Tibial nerve (tissue), 4 donors: Measurements from ENCODE around the gene DNMT3B. TPM values are rescaled to one million over a fixed set of nuclear protein-coding genes. Genes with fewer than 3 reads are reported as not detected.

Experiments used
- DNase-seq, 2 donors: peaks; one replicate each; pipeline ENCODE4 v3.0.0-alpha.2; 2019; ENCODE audit warnings: low spot score in 2 of 2
- H3K27ac ChIP-seq, 4 donors: fragments of 200-600 bp; sonication (generic) in 3 of 4; one replicate each; pipeline ENCODE4 v1.5.1; 2017 to 2019; ENCODE audit warnings: mild to moderate bottlenecking in 1 of 4
- H3K27me3 ChIP-seq, 2 donors: fragments of 200-600 bp; sonication (generic) in 1 of 2; one replicate each; pipeline versions ENCODE4 v1.5.1 to v1.6.0; 2017 to 2019
- H3K36me3 ChIP-seq, 3 donors: fragments of 200-600 bp; sonication (generic); one replicate each; pipeline ENCODE4 v1.5.1; 2018 to 2019
- H3K4me1 ChIP-seq, 4 donors: fragments of 200-600 bp; sonication (generic) in 3 of 4; one replicate each; pipeline ENCODE4 v1.5.1; 2017 to 2019
- H3K4me3 ChIP-seq, 4 donors: fragments of 200-600 bp; sonication (generic) in 3 of 4; one replicate each; pipeline ENCODE4 v1.5.1; 2017 to 2019; ENCODE audit warnings: mild to moderate bottlenecking in 1 of 4, moderate library complexity in 1 of 4
- H3K9me3 ChIP-seq, 4 donors: fragments of 200-600 bp; sonication (generic) in 3 of 4; one replicate each; pipeline ENCODE4 v1.5.1; 2017 to 2019
- EP300 ChIP-seq, 2 donors: sonication (generic); formaldehyde crosslinking; IDR thresholded peaks; one replicate each; pipeline ENCODE4 v1.6.1; 2017; ENCODE audit warnings: antibody characterized with exemption in 2 of 2, mild to moderate bottlenecking in 1 of 2
- POLR2A ChIP-seq, 2 donors: fragments of 450-650 bp; IDR thresholded peaks; one replicate each; pipeline ENCODE4 v1.6.1; 2017; ENCODE audit warnings: antibody characterized with exemption in 2 of 2, mild to moderate bottlenecking in 2 of 2, moderate library complexity in 2 of 2
- WGBS, 2 donors: methylation state at CpG; one replicate each; pipeline ENCODE4 v1.1.5; 2018; 5-methylcytosine and 5-hydroxymethylcytosine counted together
- total RNA-seq, 4 donors: library from RNA; depleted of rRNA; stranded (reverse); fragments of >200 nt; gene quantifications; one replicate each; pipeline ENCODE4 v1.1.0, GENCODE V29; 2016
- TF ChIP-seq, protein P1 (sequence below), 5 experiments: fragments of 200-600 bp in 3 of 5; fragments of 450-650 bp in 2 of 5; sonication (generic) in 3 of 5; IDR thresholded peaks; one replicate each; pipeline ENCODE4 v1.5.1; 2016 to 2019; ENCODE audit warnings: antibody characterized with exemption in 5 of 5, mild to moderate bottlenecking in 3 of 5, moderate library complexity in 2 of 5

The DNMT3B gene
- total RNA-seq, 4 donors from 2014 or later = 1.0 to 1.5 (median 1.3) TPM

GRCh38 chr20:32737371-32738223 is 24.6 kb upstream of the DNMT3B start:
- 51 to 57% methylated on average over 7 of the region's 7 CpGs for WGBS, 2 donors
- Histone ChIP-seq H3K4me1 (peaks cover 0 to 23% (median 2%) of the 10 kb centered on the region in 4 donors), H3K9me3 (no peaks in the 10 kb centered on the region), H3K4me3 (no peak overlapping the region), H3K36me3 (peaks cover 0 to 14% (median 0%) of the 10 kb centered on the region in 3 donors), H3K27ac (no peak overlapping the region), H3K27me3 (no peaks in the 10 kb centered on the region)
- no peak for TF ChIP-seq EP300 (IDR thresholded peaks at IDR 0.05)
- TF ChIP-seq POLR2A (IDR thresholded peaks at IDR 0.05) = no peak
- TF ChIP-seq, protein P1, sequence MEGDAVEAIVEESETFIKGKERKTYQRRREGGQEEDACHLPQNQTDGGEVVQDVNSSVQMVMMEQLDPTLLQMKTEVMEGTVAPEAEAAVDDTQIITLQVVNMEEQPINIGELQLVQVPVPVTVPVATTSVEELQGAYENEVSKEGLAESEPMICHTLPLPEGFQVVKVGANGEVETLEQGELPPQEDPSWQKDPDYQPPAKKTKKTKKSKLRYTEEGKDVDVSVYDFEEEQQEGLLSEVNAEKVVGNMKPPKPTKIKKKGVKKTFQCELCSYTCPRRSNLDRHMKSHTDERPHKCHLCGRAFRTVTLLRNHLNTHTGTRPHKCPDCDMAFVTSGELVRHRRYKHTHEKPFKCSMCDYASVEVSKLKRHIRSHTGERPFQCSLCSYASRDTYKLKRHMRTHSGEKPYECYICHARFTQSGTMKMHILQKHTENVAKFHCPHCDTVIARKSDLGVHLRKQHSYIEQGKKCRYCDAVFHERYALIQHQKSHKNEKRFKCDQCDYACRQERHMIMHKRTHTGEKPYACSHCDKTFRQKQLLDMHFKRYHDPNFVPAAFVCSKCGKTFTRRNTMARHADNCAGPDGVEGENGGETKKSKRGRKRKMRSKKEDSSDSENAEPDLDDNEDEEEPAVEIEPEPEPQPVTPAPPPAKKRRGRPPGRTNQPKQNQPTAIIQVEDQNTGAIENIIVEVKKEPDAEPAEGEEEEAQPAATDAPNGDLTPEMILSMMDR (IDR thresholded peaks at IDR 0.05) = no peak
- DNase-seq = no peak

GRCh38 chr20:32741151-32741550 is 21.0 kb upstream of the DNMT3B start:
- no peak overlapping the region for H3K4me3 ChIP-seq
- WGBS, 2 donors = 86 to 90% methylated on average over 5 of the region's 5 CpGs
- TF ChIP-seq, protein P1 (IDR thresholded peaks at IDR 0.05) = no peak
- TF ChIP-seq EP300 (IDR thresholded peaks at IDR 0.05) (no peak), POLR2A (IDR thresholded peaks at IDR 0.05) (no peak)
- H3K27ac ChIP-seq = no peak overlapping the region
- no peak for DNase-seq
- no peaks in the 10 kb centered on the region for H3K9me3 ChIP-seq
- no peaks in the 10 kb centered on the region for H3K36me3 ChIP-seq
- H3K4me1 ChIP-seq = peaks cover 0 to 36% (median 2%) of the 10 kb centered on the region in 4 donors
- no peaks in the 10 kb centered on the region for H3K27me3 ChIP-seq

- TF ChIP-seq, protein P1 (IDR thresholded peaks at IDR 0.05) = no peak
- TF ChIP-seq POLR2A (IDR thresholded peaks at IDR 0.05) (no peak), EP300 (IDR thresholded peaks at IDR 0.05) (no peak)
- Histone ChIP-seq H3K27me3 (no peaks in the 10 kb centered on the region), H3K27ac (peak overlapping the region; percentile 61 to 91 (median 85)), H3K4me1 (peaks cover 0 to 36% (median 2%) of the 10 kb centered on the region in 4 donors), H3K4me3 (peak overlapping the region; percentile 69 to 87 (median 76)), H3K36me3 (no peaks in the 10 kb centered on the region), H3K9me3 (no peaks in the 10 kb centered on the region)
- WGBS, 2 donors = 11 to 12% methylated on average over 25 of the region's 25 CpGs
- DNase-seq = no peak
These were observed 19.6 kb upstream of the DNMT3B start for GRCh38 chr20:32742322-32743236.

DNA sequence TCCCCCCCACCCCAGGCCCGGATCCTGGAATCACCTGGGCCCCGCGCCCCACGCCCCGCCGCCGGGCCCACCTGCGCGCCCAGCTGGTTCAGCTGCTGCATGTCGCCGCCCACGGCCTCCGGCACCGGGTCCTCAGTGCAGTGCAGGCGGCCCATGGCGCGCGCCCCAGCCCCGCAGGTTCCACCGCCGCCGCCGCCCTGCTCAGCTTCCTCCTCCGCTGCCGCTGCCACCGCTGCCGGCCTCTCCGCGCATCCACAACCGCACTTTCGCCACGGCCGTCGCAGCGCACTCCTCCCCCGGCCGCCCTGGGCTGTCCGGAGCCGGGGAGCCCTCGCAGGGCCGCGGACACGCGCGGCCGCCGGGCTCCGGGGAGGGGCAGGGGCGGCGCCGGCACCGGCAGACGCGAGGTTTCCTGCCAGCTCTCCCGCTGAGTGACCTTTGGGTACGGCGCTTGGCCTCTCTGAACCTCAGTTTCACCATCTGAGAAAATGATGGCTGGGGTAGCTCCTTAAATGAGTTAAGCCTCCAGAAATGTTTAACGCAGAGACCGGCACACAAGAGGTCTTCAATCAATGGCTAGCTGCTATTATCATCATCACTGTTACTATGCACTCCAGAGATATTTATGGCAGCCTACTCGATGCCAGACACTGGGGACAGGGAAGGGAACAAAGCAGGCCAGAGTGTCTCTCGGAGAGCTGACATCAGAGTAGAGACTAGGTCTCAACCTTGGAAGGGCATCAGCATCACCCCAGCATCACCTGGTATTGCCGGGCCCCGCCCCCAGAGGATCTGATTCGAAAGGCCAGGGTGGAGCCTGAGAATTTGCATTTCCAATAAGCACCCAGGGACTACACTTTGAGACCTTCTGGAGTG is 18.7 kb upstream of the DNMT3B start, which contains the start of gene COMMD7:
Gene COMMD7 (minus strand): TSS at position 231 of the 876 bp plus-strand sequence. CDS start 76 bp downstream, at position 155.
- DNase-seq = peak in 1 of 2 donors; percentile 30
- H3K9me3 ChIP-seq = no peaks in the 10 kb centered on the region
- H3K4me1 ChIP-seq = peaks cover 0 to 30% (median 2%) of the 10 kb centered on the region in 4 donors
- no peaks in the 10 kb centered on the region for H3K27me3 ChIP-seq
- 1 to 2% methylated on average over 41 to 50 of the region's 64 CpGs for WGBS, 2 donors
- H3K4me3 ChIP-seq = peak within 1 kb of the TSS; percentile 69 to 87 (median 76)
- peak within 1 kb of the TSS; percentile 61 to 91 (median 85) for H3K27ac ChIP-seq
- H3K36me3 ChIP-seq = no peaks in the 10 kb centered on the region
- TF ChIP-seq POLR2A (IDR thresholded peaks at IDR 0.05) = no peak
